Gastroesophageal sphincter (tissue), 3 donors: ENCODE measurements around the gene COL8A1.

Source experiments
- POLR2A ChIP-seq, 2 donors: fragments of 450-650 bp; IDR thresholded peaks; one replicate each; pipeline ENCODE4 v1.6.1; 2017; ENCODE audit warnings: antibody characterized with exemption in 2 of 2, mild to moderate bottlenecking in 2 of 2, moderate library complexity in 1 of 2
- TF ChIP-seq, protein P1 (sequence below), 4 experiments: fragments of 200-600 bp in 2 of 4; fragments of 450-650 bp in 2 of 4; sonication (generic) in 1 of 4; IDR thresholded peaks; one replicate each; pipeline ENCODE4 v1.5.1; 2017 to 2019; ENCODE audit warnings: antibody characterized with exemption in 4 of 4, mild to moderate bottlenecking in 2 of 4, moderate library complexity in 2 of 4

DNA sequence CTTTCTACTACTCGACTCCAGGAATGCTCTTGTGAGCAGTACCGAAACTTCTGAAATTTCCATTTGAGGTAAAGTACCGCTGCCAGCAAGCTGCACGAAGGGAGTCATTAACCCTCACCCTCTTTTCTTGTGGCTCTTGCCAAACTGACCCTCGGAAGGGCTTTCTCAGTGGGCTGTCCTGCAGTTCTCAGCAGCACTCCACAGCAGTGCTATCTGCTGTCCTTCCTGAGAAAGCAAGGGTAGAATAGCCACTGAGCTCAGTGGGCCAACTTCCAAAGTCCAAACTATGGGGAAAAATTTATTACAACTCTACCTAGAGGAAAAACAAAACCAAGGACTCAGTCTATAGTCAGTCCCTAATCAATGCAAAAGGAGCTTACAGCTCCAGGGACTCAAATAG is 38.5 kb upstream of the COL8A1 start:
- TF ChIP-seq POLR2A (IDR thresholded peaks at IDR 0.05): no peak
- TF ChIP-seq, protein P1, sequence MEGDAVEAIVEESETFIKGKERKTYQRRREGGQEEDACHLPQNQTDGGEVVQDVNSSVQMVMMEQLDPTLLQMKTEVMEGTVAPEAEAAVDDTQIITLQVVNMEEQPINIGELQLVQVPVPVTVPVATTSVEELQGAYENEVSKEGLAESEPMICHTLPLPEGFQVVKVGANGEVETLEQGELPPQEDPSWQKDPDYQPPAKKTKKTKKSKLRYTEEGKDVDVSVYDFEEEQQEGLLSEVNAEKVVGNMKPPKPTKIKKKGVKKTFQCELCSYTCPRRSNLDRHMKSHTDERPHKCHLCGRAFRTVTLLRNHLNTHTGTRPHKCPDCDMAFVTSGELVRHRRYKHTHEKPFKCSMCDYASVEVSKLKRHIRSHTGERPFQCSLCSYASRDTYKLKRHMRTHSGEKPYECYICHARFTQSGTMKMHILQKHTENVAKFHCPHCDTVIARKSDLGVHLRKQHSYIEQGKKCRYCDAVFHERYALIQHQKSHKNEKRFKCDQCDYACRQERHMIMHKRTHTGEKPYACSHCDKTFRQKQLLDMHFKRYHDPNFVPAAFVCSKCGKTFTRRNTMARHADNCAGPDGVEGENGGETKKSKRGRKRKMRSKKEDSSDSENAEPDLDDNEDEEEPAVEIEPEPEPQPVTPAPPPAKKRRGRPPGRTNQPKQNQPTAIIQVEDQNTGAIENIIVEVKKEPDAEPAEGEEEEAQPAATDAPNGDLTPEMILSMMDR (IDR thresholded peaks at IDR 0.05): no peak
